SK-N-SH (cell line): ENCODE data around the gene PLAGL2.

Experiments used
- ELF1 ChIP-seq: IDR thresholded peaks from 2 replicates; pipeline ENCODE4 v1.4.0; 2012
- EZH2phosphoT487 ChIP-seq: fragments of 200-600 bp; sonication (generic); IDR thresholded peaks from 2 replicates; pipeline ENCODE4 v1.6.1; 2017; ENCODE audit warnings: low read depth, mixed run types, mild to moderate bottlenecking, antibody characterized with exemption, moderate library complexity, borderline replicate concordance
- NFIC ChIP-seq: IDR thresholded peaks from 2 replicates; pipeline ENCODE4 v1.4.0; 2012; ENCODE audit warnings: borderline replicate concordance
- POLR2AphosphoS5 ChIP-seq: IDR thresholded peaks from 2 replicates; pipeline ENCODE4 v1.6.1; 2012; ENCODE audit warnings: low read depth, low read length
- RAD21 ChIP-seq: IDR thresholded peaks from 2 replicates; pipeline ENCODE4 v1.6.1; 2012; ENCODE audit warnings: mild to moderate bottlenecking, low read length
- RCOR1 ChIP-seq: fragments of 150-350 bp; IDR thresholded peaks from 2 replicates; pipeline ENCODE4 v1.6.1; 2017; ENCODE audit warnings: antibody characterized with exemption, low read length
- REST ChIP-seq: IDR thresholded peaks from 2 replicates; pipeline ENCODE4 v1.6.1; 2012; ENCODE audit warnings: mild to moderate bottlenecking, low read depth, low read length, moderate library complexity
- YY1 ChIP-seq: IDR thresholded peaks from 2 replicates; pipeline ENCODE4 v1.4.0; 2012; ENCODE audit warnings: low read depth, mild to moderate bottlenecking
- TF ChIP-seq, protein P1 (sequence below): fragments of 200-600 bp; sonication (generic); IDR thresholded peaks from 2 replicates; pipeline ENCODE4 v1.6.1; 2017; ENCODE audit warnings: antibody characterized with exemption, mild to moderate bottlenecking, moderate library complexity
- TF ChIP-seq, protein P2 (sequence below): IDR thresholded peaks from 2 replicates; pipeline ENCODE4 v1.4.0; 2012; ENCODE audit warnings: low read depth, borderline replicate concordance

- TF ChIP-seq, protein P1, sequence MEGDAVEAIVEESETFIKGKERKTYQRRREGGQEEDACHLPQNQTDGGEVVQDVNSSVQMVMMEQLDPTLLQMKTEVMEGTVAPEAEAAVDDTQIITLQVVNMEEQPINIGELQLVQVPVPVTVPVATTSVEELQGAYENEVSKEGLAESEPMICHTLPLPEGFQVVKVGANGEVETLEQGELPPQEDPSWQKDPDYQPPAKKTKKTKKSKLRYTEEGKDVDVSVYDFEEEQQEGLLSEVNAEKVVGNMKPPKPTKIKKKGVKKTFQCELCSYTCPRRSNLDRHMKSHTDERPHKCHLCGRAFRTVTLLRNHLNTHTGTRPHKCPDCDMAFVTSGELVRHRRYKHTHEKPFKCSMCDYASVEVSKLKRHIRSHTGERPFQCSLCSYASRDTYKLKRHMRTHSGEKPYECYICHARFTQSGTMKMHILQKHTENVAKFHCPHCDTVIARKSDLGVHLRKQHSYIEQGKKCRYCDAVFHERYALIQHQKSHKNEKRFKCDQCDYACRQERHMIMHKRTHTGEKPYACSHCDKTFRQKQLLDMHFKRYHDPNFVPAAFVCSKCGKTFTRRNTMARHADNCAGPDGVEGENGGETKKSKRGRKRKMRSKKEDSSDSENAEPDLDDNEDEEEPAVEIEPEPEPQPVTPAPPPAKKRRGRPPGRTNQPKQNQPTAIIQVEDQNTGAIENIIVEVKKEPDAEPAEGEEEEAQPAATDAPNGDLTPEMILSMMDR, result no peak
- TF ChIP-seq RAD21 (no peak), EZH2phosphoT487 (no peak), REST (no peak), RCOR1 (no peak), NFIC (no peak), POLR2AphosphoS5 (no peak), ELF1 (no peak), YY1 (no peak)
- TF ChIP-seq, protein P2, sequence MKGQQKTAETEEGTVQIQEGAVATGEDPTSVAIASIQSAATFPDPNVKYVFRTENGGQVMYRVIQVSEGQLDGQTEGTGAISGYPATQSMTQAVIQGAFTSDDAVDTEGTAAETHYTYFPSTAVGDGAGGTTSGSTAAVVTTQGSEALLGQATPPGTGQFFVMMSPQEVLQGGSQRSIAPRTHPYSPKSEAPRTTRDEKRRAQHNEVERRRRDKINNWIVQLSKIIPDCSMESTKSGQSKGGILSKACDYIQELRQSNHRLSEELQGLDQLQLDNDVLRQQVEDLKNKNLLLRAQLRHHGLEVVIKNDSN, result no peak
These were observed 24.9 kb upstream of the PLAGL2 start for GRCh38 chr20:32232326-32232886.
